HG03108 (cell line): ENCODE data around the gene SLC51A.
"Not testable (repeated sequence)": the region's sequence is repeated elsewhere in the genome, so short reads cannot be mapped to it uniquely, and the experiment has no call there.

Experiments used
- ATAC-seq: cut with Tn5 transposase; IDR thresholded peaks from one replicate; pipeline ENCODE4 v1.9.1; 2021; ENCODE audit warnings: moderate library complexity; ENCODE audit not compliant: unreplicated experiment

SLC51A gene

GRCh38 chr3:196216089-196216564 lies at the start of gene SLC51A:
TSS of gene SLC51A (plus strand) at chr3:196216534. CDS start at chr3:196216713, 179 bp downstream.
- ATAC-seq = no peak

GRCh38 chr3:196166741-196167140 lies 49.6 kb upstream of the SLC51A start:
- no peak for ATAC-seq

GRCh38 chr3:196168808-196169391 lies 47.4 kb upstream of the SLC51A start:
- no peak for ATAC-seq

- ATAC-seq = no peak
These were observed 46.5 kb upstream of the SLC51A start for GRCh38 chr3:196169836-196170240.

GRCh38 chr3:196170296-196170695 lies 46.0 kb upstream of the SLC51A start:
- not testable (repeated sequence) for ATAC-seq

- no peak for ATAC-seq
These were observed 41.7 kb upstream of the SLC51A start for GRCh38 chr3:196174652-196175051.

- ATAC-seq = no peak
These were observed 41.2 kb upstream of the SLC51A start for GRCh38 chr3:196175116-196175625.

GRCh38 chr3:196175722-196176121 lies 40.6 kb upstream of the SLC51A start:
- ATAC-seq = no peak

- no peak for ATAC-seq
These were observed 38.8 kb upstream of the SLC51A start for GRCh38 chr3:196177567-196177966.

GRCh38 chr3:196177967-196178366 lies 38.4 kb upstream of the SLC51A start:
- no peak for ATAC-seq

- ATAC-seq = no peak
These were observed 37.3 kb upstream of the SLC51A start for GRCh38 chr3:196178993-196179379.

GRCh38 chr3:196179380-196180308 lies 36.7 kb upstream of the SLC51A start:
- ATAC-seq = peak; percentile 67

- no peak for ATAC-seq
These were observed 36.0 kb upstream of the SLC51A start for GRCh38 chr3:196180346-196180745.

- no peak for ATAC-seq
These were observed 35.2 kb upstream of the SLC51A start for GRCh38 chr3:196181127-196181546.

GRCh38 chr3:196184169-196184432 lies 32.2 kb upstream of the SLC51A start:
- ATAC-seq = not testable (repeated sequence)

GRCh38 chr3:196184881-196185280 lies 31.5 kb upstream of the SLC51A start:
- no peak for ATAC-seq

GRCh38 chr3:196186651-196187573 lies 29.4 kb upstream of the SLC51A start:
- ATAC-seq = peak; percentile 49

GRCh38 chr3:196189566-196190347 lies 26.6 kb upstream of the SLC51A start:
- ATAC-seq = no peak

- ATAC-seq = peak; percentile 42
These were observed 24.3 kb upstream of the SLC51A start for GRCh38 chr3:196192036-196192523.

GRCh38 chr3:196192524-196193051 lies 23.7 kb upstream of the SLC51A start:
- peak; percentile 5 for ATAC-seq
